GM23248 (cell line): ENCODE data around the gene USP17L24. TPM values are rescaled to one million over a fixed set of nuclear protein-coding genes. Genes with fewer than 3 reads are reported as not detected.
"Not testable (repeated sequence)": the region's sequence is repeated elsewhere in the genome, so short reads cannot be mapped to it uniquely, and the experiment has no call there.

Experiments used
- DNase-seq: peaks from one replicate; pipeline ENCODE4 v3.0.0-alpha.2; 2015
- H2AFZ ChIP-seq: fragments of 200-600 bp; sonication (generic); 2 replicates; pipeline ENCODE4 v1.6.1; 2016; ENCODE audit warnings: antibody characterized with exemption
- H3F3A ChIP-seq: fragments of 200-600 bp; sonication (generic); 2 replicates; pipeline ENCODE4 v1.6.1; 2016; ENCODE audit warnings: mild to moderate bottlenecking, antibody characterized with exemption, mixed run types; ENCODE audit not compliant: insufficient read depth
- H3K27ac ChIP-seq: fragments of 200-600 bp; sonication (generic); 2 replicates; pipeline ENCODE4 v1.5.1; 2016; ENCODE audit warnings: mild to moderate bottlenecking
- H3K27me3 ChIP-seq: fragments of 200-600 bp; sonication (generic); replicated peaks from 2 replicates; pipeline ENCODE4 v1.6.1; 2016; ENCODE audit warnings: mild to moderate bottlenecking; ENCODE audit not compliant: insufficient read depth
- H3K36me3 ChIP-seq: fragments of 200-600 bp; sonication (generic); 2 replicates; pipeline ENCODE4 v1.6.1; 2016; ENCODE audit warnings: low read depth, mild to moderate bottlenecking
- H3K4me1 ChIP-seq: fragments of 200-600 bp; sonication (generic); 2 replicates; pipeline ENCODE4 v1.6.1; 2016; ENCODE audit warnings: mild to moderate bottlenecking; ENCODE audit not compliant: insufficient read depth
- H3K4me2 ChIP-seq: fragments of 200-600 bp; sonication (generic); one replicate; pipeline ENCODE4 v1.6.1; 2016; ENCODE audit warnings: mild to moderate bottlenecking; ENCODE audit not compliant: unreplicated experiment
- H3K4me3 ChIP-seq: fragments of 200-600 bp; sonication (generic); 2 replicates; pipeline ENCODE4 v1.5.1; 2016; ENCODE audit warnings: mild to moderate bottlenecking
- H3K79me2 ChIP-seq: fragments of 200-600 bp; sonication (generic); 2 replicates; pipeline ENCODE4 v1.6.1; 2016; ENCODE audit warnings: mild to moderate bottlenecking; ENCODE audit not compliant: insufficient read depth
- H3K9ac ChIP-seq: fragments of 200-600 bp; sonication (generic); 2 replicates; pipeline ENCODE4 v1.6.1; 2016; ENCODE audit warnings: mild to moderate bottlenecking
- H3K9me2 ChIP-seq: fragments of 200-600 bp; sonication (generic); 2 replicates; pipeline ENCODE4 v1.6.1; 2016; ENCODE audit warnings: mixed run types, mild to moderate bottlenecking, moderate library complexity; ENCODE audit not compliant: insufficient read depth
- H3K9me3 ChIP-seq: fragments of 200-600 bp; sonication (generic); one replicate; pipeline ENCODE4 v1.6.1; 2017; ENCODE audit warnings: low read depth
- H4K20me1 ChIP-seq: fragments of 200-600 bp; sonication (generic); 2 replicates; pipeline ENCODE4 v1.6.0; 2016; ENCODE audit not compliant: insufficient read depth
- WGBS, 2 experiments: methylation state at CpG; one replicate each; pipeline ENCODE4 v1.1.6; 2015 to 2017; ENCODE audit warnings: low lambda C conversion rate in 2 of 2, low coverage in 1 of 2; ENCODE audit errors: missing lambda C conversion rate in 2 of 2; 5-methylcytosine and 5-hydroxymethylcytosine counted together
- in situ Hi-C: fragments of 300-500 bp; cut with MboI; formaldehyde crosslinking; loops from 2 replicates; pipeline ENCODE4 v1.15.0; 2020
- polyA plus RNA-seq: library from polyadenylated mRNA; unstranded; fragments of >200 nt; fragmentation: Nextera tagmentation; extraction: Ambion mirVana; gene quantifications from 2 replicates; pipeline ENCODE4 v1.2.1, GENCODE V29; 2016
- total RNA-seq: library from RNA; depleted of rRNA; stranded (reverse); fragments of >200 nt; shearing (Covaris generic); gene quantifications from 2 replicates; pipeline ENCODE4 v1.2.3, GENCODE V29; 2014; rRNA removed

The USP17L24 gene
- total and polyA plus RNA-seq, 2 experiments from 2014 or later = not detected

DNA sequence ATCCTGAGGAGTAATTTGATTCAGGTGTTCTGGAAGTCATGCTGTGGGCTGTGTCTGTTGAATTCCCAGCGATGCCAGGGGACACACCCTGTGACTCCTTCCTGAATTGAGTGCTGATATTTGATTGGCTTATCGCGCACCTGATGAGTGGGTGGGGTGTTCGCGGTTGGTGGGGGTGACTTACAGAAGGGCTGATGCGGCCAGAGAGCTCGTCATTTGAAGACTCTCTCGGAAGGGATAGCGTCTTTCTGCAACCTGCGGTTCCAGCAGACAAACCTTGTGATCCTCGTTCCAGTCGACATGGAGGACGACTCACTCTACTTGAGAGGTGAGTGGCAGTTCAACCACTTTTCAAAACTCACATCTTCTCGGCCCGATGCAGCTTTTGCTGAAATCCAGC, 28.4 kb downstream of the USP17L24 start, which contains the start of gene USP17L29:
TSS of gene USP17L29 (plus strand) at position 301 of the 400 bp plus-strand sequence. CDS start at position 301, 0 bp downstream.
- H2AFZ ChIP-seq, H3K4me2 ChIP-seq, H3K9me3 ChIP-seq, H3K9ac ChIP-seq, H3K4me3 ChIP-seq, H3K27me3 ChIP-seq, H4K20me1 ChIP-seq, H3F3A ChIP-seq, H3K79me2 ChIP-seq, DNase-seq, H3K36me3 ChIP-seq, in situ Hi-C loops, H3K27ac ChIP-seq, H3K9me2 ChIP-seq, H3K4me1 ChIP-seq: not testable (repeated sequence)
- no CpG with 5 or more reads among the region's 15 CpGs for WGBS, 2 experiments

DNA sequence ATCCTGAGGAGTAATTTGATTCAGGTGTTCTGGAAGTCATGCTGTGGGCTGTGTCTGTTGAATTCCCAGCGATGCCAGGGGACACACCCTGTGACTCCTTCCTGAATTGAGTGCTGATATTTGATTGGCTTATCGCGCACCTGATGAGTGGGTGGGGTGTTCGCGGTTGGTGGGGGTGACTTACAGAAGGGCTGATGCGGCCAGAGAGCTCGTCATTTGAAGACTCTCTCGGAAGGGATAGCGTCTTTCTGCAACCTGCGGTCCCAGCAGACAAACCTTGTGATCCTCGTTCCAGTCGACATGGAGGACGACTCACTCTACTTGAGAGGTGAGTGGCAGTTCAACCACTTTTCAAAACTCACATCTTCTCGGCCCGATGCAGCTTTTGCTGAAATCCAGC, 37.9 kb downstream of the USP17L24 start, which contains the start of gene USP17L30:
TSS of gene USP17L30 (plus strand) at position 301 of the 400 bp plus-strand sequence. CDS start at position 301, 0 bp downstream.
- in situ Hi-C loops, H3K9me3 ChIP-seq, DNase-seq, H4K20me1 ChIP-seq, H3K36me3 ChIP-seq, H3K4me2 ChIP-seq, H3K27ac ChIP-seq, H3K27me3 ChIP-seq, H3K9me2 ChIP-seq, H3K9ac ChIP-seq, H2AFZ ChIP-seq, H3K4me1 ChIP-seq, H3F3A ChIP-seq, H3K4me3 ChIP-seq, H3K79me2 ChIP-seq: not testable (repeated sequence)
- no CpG with 5 or more reads among the region's 15 CpGs for WGBS, 2 experiments

Other genes with a start within 250 kb of the USP17L24 start
- gene FAM90A26, start 154.8 kb upstream of the USP17L24 start, total RNA-seq = not detected in 2 replicates
- gene FAM90A26, start 154.8 kb upstream of the USP17L24 start, polyA plus RNA-seq = not detected in 2 replicates
- not detected in 2 replicates for gene USP17L10, start 114.5 kb upstream of the USP17L24 start, total RNA-seq
- not detected in 2 replicates for gene USP17L10, start 114.5 kb upstream of the USP17L24 start, polyA plus RNA-seq
- gene USP17L11, start 109.8 kb upstream of the USP17L24 start, total RNA-seq = not detected in 2 replicates
- gene USP17L11, start 109.8 kb upstream of the USP17L24 start, polyA plus RNA-seq = not detected in 2 replicates
- gene USP17L12, start 105.0 kb upstream of the USP17L24 start, total RNA-seq = not detected in 2 replicates
- not detected in 2 replicates for gene USP17L12, start 105.0 kb upstream of the USP17L24 start, polyA plus RNA-seq
- not detected in 2 replicates for gene USP17L13, start 100.3 kb upstream of the USP17L24 start, total RNA-seq
- not detected in 2 replicates for gene USP17L13, start 100.3 kb upstream of the USP17L24 start, polyA plus RNA-seq
- gene USP17L15, start 90.8 kb upstream of the USP17L24 start, total RNA-seq = not detected in 2 replicates
- not detected in 2 replicates for gene USP17L15, start 90.8 kb upstream of the USP17L24 start, polyA plus RNA-seq
- not detected in 2 replicates for gene USP17L17, start 81.3 kb upstream of the USP17L24 start, total RNA-seq
- not detected in 2 replicates for gene USP17L17, start 81.3 kb upstream of the USP17L24 start, polyA plus RNA-seq
- gene USP17L18, start 76.5 kb upstream of the USP17L24 start, total RNA-seq = not detected in 2 replicates
- not detected in 2 replicates for gene USP17L18, start 76.5 kb upstream of the USP17L24 start, polyA plus RNA-seq
- gene USP17L19, start 71.8 kb upstream of the USP17L24 start, total RNA-seq = not detected in 2 replicates
- not detected in 2 replicates for gene USP17L19, start 71.8 kb upstream of the USP17L24 start, polyA plus RNA-seq
- not detected in 2 replicates for gene USP17L20, start 67.0 kb upstream of the USP17L24 start, total RNA-seq
- not detected in 2 replicates for gene USP17L20, start 67.0 kb upstream of the USP17L24 start, polyA plus RNA-seq
- gene USP17L21, start 62.3 kb upstream of the USP17L24 start, total RNA-seq = not detected in 2 replicates
- not detected in 2 replicates for gene USP17L21, start 62.3 kb upstream of the USP17L24 start, polyA plus RNA-seq
- gene USP17L22, start 57.5 kb upstream of the USP17L24 start, total RNA-seq = not detected in 2 replicates
- gene USP17L22, start 57.5 kb upstream of the USP17L24 start, polyA plus RNA-seq = not detected in 2 replicates
- not detected in 2 replicates for gene USP17L25, start 4.7 kb downstream of the USP17L24 start, total RNA-seq
- not detected in 2 replicates for gene USP17L25, start 4.7 kb downstream of the USP17L24 start, polyA plus RNA-seq
- not detected in 2 replicates for gene USP17L26, start 9.5 kb downstream of the USP17L24 start, total RNA-seq
- gene USP17L26, start 9.5 kb downstream of the USP17L24 start, polyA plus RNA-seq = not detected in 2 replicates
- gene USP17L5, start 14.2 kb downstream of the USP17L24 start, total RNA-seq = not detected in 2 replicates
- not detected in 2 replicates for gene USP17L5, start 14.2 kb downstream of the USP17L24 start, polyA plus RNA-seq
- not detected in 2 replicates for gene USP17L27, start 19.0 kb downstream of the USP17L24 start, total RNA-seq
- not detected in 2 replicates for gene USP17L27, start 19.0 kb downstream of the USP17L24 start, polyA plus RNA-seq
- gene USP17L28, start 23.7 kb downstream of the USP17L24 start, total RNA-seq = not detected in 2 replicates
- gene USP17L28, start 23.7 kb downstream of the USP17L24 start, polyA plus RNA-seq = not detected in 2 replicates
- not detected in 2 replicates for gene USP17L29, start 28.5 kb downstream of the USP17L24 start, total RNA-seq
- gene USP17L29, start 28.5 kb downstream of the USP17L24 start, polyA plus RNA-seq = not detected in 2 replicates
- not detected in 2 replicates for gene USP17L30, start 38.0 kb downstream of the USP17L24 start, total RNA-seq
- gene USP17L30, start 38.0 kb downstream of the USP17L24 start, polyA plus RNA-seq = not detected in 2 replicates
- not detected in 2 replicates for gene DEFB131A, start 119.2 kb downstream of the USP17L24 start, total RNA-seq
- not detected in 2 replicates for gene DEFB131A, start 119.2 kb downstream of the USP17L24 start, polyA plus RNA-seq